OCI-LY1 (cell line): ENCODE measurements around the gene SRRM2.

Experiments used
- H2AFZ ChIP-seq: fragments of 200-600 bp; sonication (generic), shearing (Covaris generic); 2 replicates; pipeline ENCODE4 v1.6.0; 2014; ENCODE audit warnings: antibody characterized with exemption, mild to moderate bottlenecking, low read length
- H3F3A ChIP-seq: fragments of 200-600 bp; sonication (generic), shearing (Covaris generic); 2 replicates; pipeline ENCODE4 v1.6.0; 2014; ENCODE audit warnings: mild to moderate bottlenecking, antibody characterized with exemption, low read length, moderate library complexity; ENCODE audit not compliant: insufficient read depth
- H3K27ac ChIP-seq: fragments of 200-600 bp; sonication (generic); 2 replicates; pipeline ENCODE4 v1.5.1; 2014; ENCODE audit warnings: low read length, mixed run types, mild to moderate bottlenecking, low read depth; ENCODE audit not compliant: poor library complexity, severe bottlenecking
- H3K27me3 ChIP-seq: fragments of 200-600 bp; sonication (generic); 2 replicates; pipeline ENCODE4 v1.6.0; 2014; ENCODE audit warnings: antibody characterized with exemption, mild to moderate bottlenecking, low read length, moderate library complexity; ENCODE audit not compliant: insufficient read depth
- H3K36me3 ChIP-seq: fragments of 200-600 bp; sonication (generic); 2 replicates; pipeline ENCODE4 v1.6.1; 2014; ENCODE audit warnings: mild to moderate bottlenecking, antibody characterized with exemption, low read length, moderate library complexity, mixed read lengths; ENCODE audit not compliant: insufficient read depth
- H3K4me1 ChIP-seq: fragments of 200-600 bp; sonication (generic); 2 replicates; pipeline ENCODE4 v1.5.1; 2014; ENCODE audit warnings: mild to moderate bottlenecking, low read length, moderate library complexity; ENCODE audit not compliant: insufficient read depth, severe bottlenecking
- H3K4me2 ChIP-seq: fragments of 200-600 bp; sonication (generic), shearing (Covaris generic); 2 replicates; pipeline ENCODE4 v1.6.1; 2014; ENCODE audit warnings: low read length
- H3K4me3 ChIP-seq: fragments of 200-600 bp; sonication (generic); 2 replicates; pipeline ENCODE4 v1.5.1; 2014; ENCODE audit warnings: low read length, low read depth, mild to moderate bottlenecking, mixed read lengths; ENCODE audit not compliant: poor library complexity, severe bottlenecking
- H3K79me2 ChIP-seq: fragments of 200-600 bp; shearing (Covaris generic); 2 replicates; pipeline ENCODE4 v1.6.1; 2016; ENCODE audit warnings: mixed run types, low read length, mixed read lengths; ENCODE audit not compliant: insufficient read depth
- H3K9ac ChIP-seq: fragments of 200-600 bp; sonication (generic), shearing (Covaris generic); 2 replicates; pipeline ENCODE4 v1.6.1; 2014; ENCODE audit warnings: mild to moderate bottlenecking, low read length, mixed read lengths
- H3K9me2 ChIP-seq: fragments of 200-600 bp; sonication (generic), shearing (Covaris generic); 2 replicates; pipeline ENCODE4 v1.6.1; 2014; ENCODE audit warnings: low read depth, mild to moderate bottlenecking, low read length, mixed read lengths
- H3K9me3 ChIP-seq: fragments of 200-600 bp; shearing (Covaris generic); 2 replicates; pipeline ENCODE4 v1.6.1; 2014; ENCODE audit warnings: low read length, mixed read lengths
- H4K20me1 ChIP-seq: fragments of 200-600 bp; sonication (generic), shearing (Covaris generic); 2 replicates; pipeline ENCODE4 v1.6.0; 2016; ENCODE audit warnings: mild to moderate bottlenecking, low read length; ENCODE audit not compliant: insufficient read depth
- CTCF ChIP-seq: fragments of 200-600 bp; sonication (generic), shearing (Covaris generic); IDR thresholded peaks from 2 replicates; pipeline ENCODE4 v1.5.1; 2017; ENCODE audit warnings: mild to moderate bottlenecking, antibody characterized with exemption, low read length, moderate library complexity, mixed read lengths
- EZH2 ChIP-seq: fragments of 200-600 bp; sonication (generic), shearing (Covaris generic); IDR thresholded peaks from 2 replicates; pipeline ENCODE4 v1.8.0; 2017; ENCODE audit warnings: borderline replicate concordance, mixed run types, mild to moderate bottlenecking, antibody characterized with exemption, low read length, moderate library complexity, mixed read lengths

SRRM2 gene

DNA sequence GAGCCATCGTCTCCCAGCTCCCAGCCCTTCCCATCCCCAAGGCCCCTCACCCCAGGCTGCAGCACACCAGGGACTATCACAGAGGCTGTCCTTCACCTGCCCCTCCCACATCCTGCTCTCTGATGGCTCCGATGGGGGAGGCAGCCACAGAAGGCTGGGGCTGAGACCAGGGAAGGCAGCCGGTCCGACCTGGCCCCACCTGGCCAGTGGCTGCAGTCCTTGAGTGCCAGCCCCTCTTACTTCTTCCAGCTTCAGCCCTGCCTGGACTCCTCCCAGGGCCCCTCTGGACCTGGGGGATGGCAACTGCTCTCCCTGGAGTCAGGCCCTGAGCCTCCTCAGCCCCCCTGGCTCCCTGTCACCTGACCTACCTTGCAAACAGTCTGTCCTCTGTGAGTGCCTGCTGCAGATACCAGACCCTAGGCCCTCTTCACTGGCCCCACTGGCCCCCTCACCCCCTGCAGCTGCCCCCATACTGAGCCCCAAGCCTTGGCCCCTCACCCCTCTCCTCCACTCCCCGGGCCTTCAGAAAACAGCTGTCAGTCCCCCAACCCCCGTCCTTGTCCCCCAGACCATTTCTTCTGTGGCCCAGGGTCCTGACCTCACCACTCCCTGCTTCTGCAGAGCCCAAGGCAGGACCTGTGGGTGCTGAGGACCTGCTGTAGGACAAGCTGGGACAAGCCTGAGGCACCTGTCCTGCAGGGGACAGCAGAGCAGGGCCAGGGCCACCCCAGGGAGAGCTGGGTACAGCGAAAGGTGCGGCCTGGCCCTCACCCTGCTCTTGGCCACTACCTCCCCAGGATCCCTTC lies 12.6 kb upstream of the SRRM2 start:
- no peak overlapping the region for H3K4me2 ChIP-seq
- no peak overlapping the region for H3K9ac ChIP-seq
- H3K36me3 ChIP-seq, result no peaks in the 10 kb centered on the region
- H3K4me3 ChIP-seq, result no peak overlapping the region
- TF ChIP-seq EZH2 (no peak), CTCF (no peak)
- H2AFZ ChIP-seq, result no peak overlapping the region
- H3K4me1 ChIP-seq, result no peaks in the 10 kb centered on the region
- no peaks in the 10 kb centered on the region for H4K20me1 ChIP-seq
- no peaks in the 10 kb centered on the region for H3K79me2 ChIP-seq
- no peaks in the 10 kb centered on the region for H3F3A ChIP-seq
- peaks cover 4% of the 10 kb centered on the region; the same call in 1 of the 2 replicates for H3K27me3 ChIP-seq
- no peak overlapping the region for H3K27ac ChIP-seq
- no peaks in the 10 kb centered on the region for H3K9me2 ChIP-seq
- H3K9me3 ChIP-seq, result no peaks in the 10 kb centered on the region

DNA sequence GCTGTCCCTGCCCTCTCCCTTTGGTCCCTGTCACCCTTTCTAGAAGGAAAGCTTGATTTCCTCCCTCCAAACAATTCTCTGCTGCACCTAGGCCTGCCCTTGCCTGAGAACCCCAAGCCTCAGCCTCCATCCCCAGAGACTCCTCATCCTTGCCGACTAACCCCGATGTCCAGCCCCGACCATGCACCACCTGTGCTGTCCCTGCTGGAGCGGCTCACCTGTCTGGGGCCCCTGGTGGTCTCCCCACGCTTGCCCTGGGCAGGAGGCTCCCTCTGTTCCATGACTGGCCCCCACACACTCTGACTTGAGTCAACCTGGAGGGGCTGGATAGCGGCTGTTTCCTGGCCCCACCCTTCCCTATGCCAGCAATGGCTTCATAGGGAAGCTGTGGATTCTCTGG lies 12.0 kb upstream of the SRRM2 start:
- H2AFZ ChIP-seq, result no peak overlapping the region
- no peaks in the 10 kb centered on the region for H3K79me2 ChIP-seq

DNA sequence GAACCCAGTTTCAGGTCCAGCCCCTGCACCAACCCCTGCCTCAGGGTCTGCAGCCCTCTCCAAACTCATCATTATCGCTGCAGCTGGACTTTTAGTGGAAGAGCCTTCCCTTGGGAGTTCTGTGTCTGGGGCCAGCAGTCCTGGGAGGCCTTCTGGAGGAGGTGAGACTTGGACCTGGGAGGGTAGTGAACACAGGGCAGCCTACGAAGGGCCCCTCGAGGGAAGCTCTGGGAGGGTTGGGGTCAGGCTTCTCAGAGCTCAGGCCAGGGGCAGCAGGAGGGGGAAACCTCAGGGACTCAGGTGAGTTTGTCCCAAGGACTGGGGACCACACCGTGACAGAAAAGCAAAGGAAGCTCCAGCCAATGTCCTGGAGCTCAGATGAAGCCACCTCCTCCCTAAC lies 11.3 kb upstream of the SRRM2 start:
- Histone ChIP-seq H3K27ac (no peak overlapping the region), H3K9me2 (no peaks in the 10 kb centered on the region), H3K79me2 (no peaks in the 10 kb centered on the region), H3K9me3 (no peaks in the 10 kb centered on the region), H3F3A (no peaks in the 10 kb centered on the region), H3K27me3 (peaks cover 3% of the 10 kb centered on the region; the same call in 1 of the 2 replicates), H4K20me1 (no peaks in the 10 kb centered on the region), H3K36me3 (no peaks in the 10 kb centered on the region), H3K9ac (no peak overlapping the region), H2AFZ (no peak overlapping the region), H3K4me1 (no peaks in the 10 kb centered on the region), H3K4me3 (no peak overlapping the region), H3K4me2 (no peak overlapping the region)
- TF ChIP-seq EZH2, result no peak
- TF ChIP-seq CTCF, result no peak

More for the DNA sequence above, 12.0 kb upstream of the SRRM2 start:
- no peaks in the 10 kb centered on the region for H3K36me3 ChIP-seq
- TF ChIP-seq CTCF, result no peak
- no peak for TF ChIP-seq EZH2
- H3K9me3 ChIP-seq, result no peaks in the 10 kb centered on the region
- H3K4me2 ChIP-seq, result no peak overlapping the region
- H3K27ac ChIP-seq, result no peak overlapping the region
- no peak overlapping the region for H3K4me3 ChIP-seq
- no peaks in the 10 kb centered on the region for H4K20me1 ChIP-seq
- no peaks in the 10 kb centered on the region for H3K9me2 ChIP-seq
- H3F3A ChIP-seq, result no peaks in the 10 kb centered on the region
- H3K9ac ChIP-seq, result no peak overlapping the region
- H3K27me3 ChIP-seq, result peaks cover 4% of the 10 kb centered on the region; the same call in 1 of the 2 replicates
- H3K4me1 ChIP-seq, result no peaks in the 10 kb centered on the region
